Naive thymus-derived CD4-positive, alpha-beta T cell (primary cell): ENCODE results near the gene SMIM38. TPM values are rescaled to one million over a fixed set of nuclear protein-coding genes. Genes with fewer than 3 reads are reported as not detected.
A peak's percentile ranks its signal among the peaks of the same experiment; 100 is the strongest.
"Not testable (repeated sequence)": the region's sequence is repeated elsewhere in the genome, so short reads cannot be mapped to it uniquely, and the experiment has no call there.

Experiments
- ATAC-seq: fragments of 150-1000 bp; cut with Tn5 transposase; 2 replicates; pipeline ENCODE4 v1.10.0; 2021; ENCODE audit warnings: mild to moderate bottlenecking, moderate library complexity
- CTCF ChIA-PET: fragments of 350-600 bp; sonication (Branson Sonifier 250); formaldehyde crosslinking; loops from one replicate; lab custom pipeline; 2021; ENCODE audit warnings: antibody characterized with exemption; lab: Charles Lee
- POLR2A ChIA-PET: fragments of 350-600 bp; sonication (Branson Sonifier 250); formaldehyde crosslinking; loops from one replicate; lab custom pipeline; 2021; ENCODE audit warnings: antibody characterized with exemption, inconsistent platforms; lab: Charles Lee
- DNase-seq, 9 donors: peaks; one replicate each; pipeline versions ENCODE4 v3.0.0 to v3.0.0-alpha.2; 2020 to 2022; ENCODE audit warnings: mixed read lengths in 1 of 9
- H3K27ac ChIP-seq: one replicate; pipeline ENCODE4 v1.7.0; 2013; ENCODE audit warnings: mild to moderate bottlenecking, low read depth, low read length, moderate library complexity
- H3K27me3 ChIP-seq, 2 donors: one replicate each; pipeline ENCODE4 v1.7.0; 2013; ENCODE audit warnings: low read length in 2 of 2, mild to moderate bottlenecking in 2 of 2, moderate library complexity in 2 of 2; ENCODE audit not compliant: control insufficient read depth in 2 of 2, insufficient read depth in 2 of 2
- H3K36me3 ChIP-seq, 3 experiments: 1 replicate in 2 of 3; 2 replicates in 1 of 3; pipeline ENCODE4 v1.7.0; 2013; ENCODE audit warnings: low read length in 3 of 3, mild to moderate bottlenecking in 3 of 3, moderate library complexity in 1 of 3; ENCODE audit not compliant: insufficient read depth in 3 of 3, control insufficient read depth in 2 of 3
- H3K4me1 ChIP-seq, 2 donors: one replicate each; pipeline ENCODE4 v1.7.0; 2013; ENCODE audit warnings: low read length in 2 of 2, mild to moderate bottlenecking in 2 of 2, moderate library complexity in 1 of 2; ENCODE audit not compliant: control insufficient read depth in 2 of 2, insufficient read depth in 2 of 2
- H3K4me3 ChIP-seq: 2 replicates; pipeline ENCODE4 v1.7.0; 2013; ENCODE audit warnings: mild to moderate bottlenecking, low read length
- H3K9me3 ChIP-seq, 3 experiments: 1 replicate in 2 of 3; 2 replicates in 1 of 3; pipeline ENCODE4 v1.7.0; 2013; ENCODE audit warnings: low read length in 3 of 3; ENCODE audit not compliant: control insufficient read depth in 2 of 3
- H3K27ac Mint-ChIP-seq, 9 donors: one replicate each; pipeline ENCODE4 v1.8.0; 2020 to 2022; ENCODE audit warnings: mixed read lengths in 9 of 9, mild to moderate bottlenecking in 8 of 9, moderate library complexity in 5 of 9, inconsistent platforms in 2 of 9
- H3K27me3 Mint-ChIP-seq, 5 donors: one replicate each; pipeline ENCODE4 v1.8.0; 2021 to 2022; ENCODE audit warnings: mixed read lengths in 5 of 5, mild to moderate bottlenecking in 1 of 5
- H3K36me3 Mint-ChIP-seq, 5 donors: one replicate each; pipeline ENCODE4 v1.8.0; 2020 to 2022; ENCODE audit warnings: mixed read lengths in 5 of 5, mild to moderate bottlenecking in 3 of 5, inconsistent platforms in 1 of 5
- H3K4me1 Mint-ChIP-seq, 7 donors: one replicate each; pipeline ENCODE4 v1.8.0; 2020 to 2022; ENCODE audit warnings: mixed read lengths in 7 of 7, mild to moderate bottlenecking in 3 of 7, inconsistent platforms in 1 of 7
- H3K4me3 Mint-ChIP-seq, 10 donors: one replicate each; pipeline ENCODE4 v1.8.0; 2020 to 2022; ENCODE audit warnings: mild to moderate bottlenecking in 10 of 10, mixed read lengths in 10 of 10, moderate library complexity in 6 of 10, inconsistent platforms in 2 of 10
- H3K9me3 Mint-ChIP-seq, 11 donors: one replicate each; pipeline ENCODE4 v1.8.0; 2020 to 2022; ENCODE audit warnings: mixed read lengths in 11 of 11, mild to moderate bottlenecking in 4 of 11, inconsistent platforms in 1 of 11, moderate library complexity in 1 of 11
- intact Hi-C, 2 donors: fragments of 100-400 bp; cut with micrococcal nuclease; formaldehyde crosslinking; loops; one replicate each; pipeline ENCODE4 v1.15.1; 2023
- polyA plus RNA-seq, 2 donors: library from polyadenylated mRNA; unstranded; fragments of 300-500 nt; fragmentation: Illumina TruSeq; gene quantifications; one replicate each; pipeline ENCODE4 v1.2.3, GENCODE V29; 2021
- total RNA-seq, 6 experiments: library from RNA in 5 of 6; stranded (reverse) in 5 of 6; gene quantifications; 1 replicate in 5 of 6; 2 replicates in 1 of 6; pipeline ENCODE4 v1.2.3 and lab custom pipeline; 2021 to 2026

SMIM38 gene
- total and polyA plus RNA-seq, 7 experiments from 2014 or later: 0.13 to 0.73 (median 0.70) TPM; not detected in 2

DNA sequence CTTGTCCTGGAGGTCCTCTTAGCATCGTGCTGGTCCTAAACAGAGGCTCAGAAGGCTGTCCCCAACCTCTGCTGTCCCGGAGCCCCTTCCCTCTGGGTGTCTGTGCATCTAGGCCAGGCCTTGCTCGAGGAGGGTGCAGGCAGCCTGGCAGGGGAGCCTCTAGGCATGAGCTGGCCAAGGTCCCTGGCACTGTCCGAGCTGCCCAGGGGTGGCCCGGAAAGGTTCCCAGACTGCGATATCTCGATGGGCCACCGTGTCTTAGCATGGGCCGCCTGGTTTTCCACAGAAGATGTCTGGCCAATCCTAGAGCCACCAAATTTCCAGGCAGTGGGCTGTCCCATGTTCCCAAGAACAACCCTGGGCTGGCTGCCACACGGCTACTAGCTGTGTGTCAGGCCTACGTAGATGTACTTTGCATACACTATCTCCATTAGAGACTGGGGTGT, 24.6 kb upstream of the SMIM38 start:
- Mint-ChIP-seq H3K4me3 (peak overlapping the region in 3 of 10 donors; percentile 40 to 61 (median 46)), H3K9me3 (peaks cover 1 to 19% (median 7%) of the 10 kb centered on the region in 11 donors), H3K36me3 (peaks cover 0 to 7% (median 3%) of the 10 kb centered on the region in 5 donors), H3K4me1 (peaks cover 2 to 47% (median 21%) of the 10 kb centered on the region in 7 donors), H3K27ac (peak overlapping the region in 3 of 9 donors; percentile 12 to 76 (median 39)), H3K27me3 (no peaks in the 10 kb centered on the region)
- no peaks in the 10 kb centered on the region for H3K27me3 ChIP-seq
- H3K9me3 ChIP-seq: peaks cover 0 to 5% (median 0%) of the 10 kb centered on the region in 3 experiments
- ATAC-seq (no peak), DNase-seq (no peak)
- intact Hi-C loops: no loop called here
- peak overlapping the region; percentile 17 for H3K27ac ChIP-seq
- ChIA-PET POLR2A (no interaction called here), CTCF (no interaction called here)
- no peak overlapping the region for H3K4me3 ChIP-seq
- H3K36me3 ChIP-seq: no peaks in the 10 kb centered on the region
- H3K4me1 ChIP-seq: peaks cover 0 to 17% of the 10 kb centered on the region in 2 donors

DNA sequence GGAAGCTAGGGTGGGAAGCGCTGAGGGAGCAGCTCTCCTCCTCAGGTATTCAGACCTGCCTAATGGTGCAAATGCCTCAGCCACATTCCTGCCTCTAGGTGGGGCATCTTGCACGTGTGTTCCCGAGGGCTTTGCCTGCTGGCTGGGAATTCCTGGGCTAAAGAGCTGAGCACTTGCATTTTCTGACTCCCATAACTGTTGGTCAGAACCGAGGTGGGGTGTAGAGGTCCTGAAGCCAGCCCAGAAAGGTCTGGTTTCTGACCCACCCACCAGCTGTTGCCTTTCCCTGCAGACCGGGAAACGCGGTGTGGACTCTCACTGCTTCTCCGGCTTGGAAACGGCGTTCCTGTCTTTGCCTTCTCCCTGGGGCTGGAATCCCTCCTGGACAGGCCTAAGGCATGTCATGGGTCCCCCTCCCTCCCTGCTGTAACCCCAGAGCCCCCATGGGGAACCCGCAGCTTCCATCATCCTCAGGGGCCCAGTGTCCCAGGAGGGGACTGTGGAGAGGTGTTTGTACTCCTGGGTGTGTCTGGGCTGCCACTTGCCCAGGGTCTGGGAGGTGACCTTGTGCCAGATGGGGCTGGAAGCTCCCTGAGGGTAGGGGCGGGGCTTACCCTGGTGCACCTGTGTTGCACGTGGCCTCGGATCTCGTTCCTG, 24.0 kb upstream of the SMIM38 start:
- DNase-seq (no peak), ATAC-seq (no peak)
- Mint-ChIP-seq H3K9me3 (peaks cover 1 to 19% (median 7%) of the 10 kb centered on the region in 11 donors), H3K36me3 (peaks cover 0 to 8% (median 3%) of the 10 kb centered on the region in 5 donors), H3K27me3 (no peaks in the 10 kb centered on the region), H3K27ac (no peak overlapping the region), H3K4me1 (peaks cover 2 to 48% (median 21%) of the 10 kb centered on the region in 7 donors), H3K4me3 (no peak overlapping the region)
- H3K9me3 ChIP-seq: peaks cover 0 to 5% (median 0%) of the 10 kb centered on the region in 3 experiments
- intact Hi-C loops: no loop called here
- H3K27ac ChIP-seq: no peak overlapping the region
- no peak overlapping the region for H3K4me3 ChIP-seq
- ChIA-PET CTCF (no interaction called here), POLR2A (interaction anchor here (0.6 kb wide), 1 partner anchor 8 kb away, joined by 3 read pairs; no protein-coding TSS in a partner anchor)
- H3K27me3 ChIP-seq: no peaks in the 10 kb centered on the region
- peaks cover 0 to 17% of the 10 kb centered on the region in 2 donors for H3K4me1 ChIP-seq
- H3K36me3 ChIP-seq: no peaks in the 10 kb centered on the region

DNA sequence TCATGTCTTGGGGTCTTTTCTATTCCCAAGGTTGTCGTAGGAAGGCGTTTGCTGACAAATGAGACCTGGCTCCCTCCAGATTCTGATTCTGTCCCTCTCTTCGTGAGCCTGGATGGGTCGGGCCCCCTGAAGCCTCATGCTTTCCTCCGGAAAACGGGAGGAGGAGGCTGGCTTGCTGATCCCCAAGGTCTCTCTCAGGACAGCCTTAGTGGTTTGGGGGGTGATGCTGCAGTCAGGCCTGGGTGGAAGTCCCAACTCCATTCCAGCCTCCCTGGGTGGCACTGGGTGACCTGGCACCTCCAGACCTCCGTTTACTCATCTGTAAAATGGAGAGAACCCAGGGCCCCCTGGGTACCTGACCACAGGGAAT, 23.4 kb upstream of the SMIM38 start:
- no peaks in the 10 kb centered on the region for H3K27me3 Mint-ChIP-seq
- ChIA-PET CTCF (no interaction called here), POLR2A (interaction anchor here (0.6 kb wide), 1 partner anchor 8 kb away, joined by 3 read pairs; no protein-coding TSS in a partner anchor)
- Histone ChIP-seq H3K27ac (no peak overlapping the region), H3K4me1 (peaks cover 0 to 20% of the 10 kb centered on the region in 2 donors), H3K27me3 (no peaks in the 10 kb centered on the region), H3K9me3 (peaks cover 0 to 5% (median 0%) of the 10 kb centered on the region in 3 experiments), H3K4me3 (no peak overlapping the region), H3K36me3 (no peaks in the 10 kb centered on the region)
- ATAC-seq: no peak
- H3K27ac Mint-ChIP-seq: no peak overlapping the region
- no peak overlapping the region for H3K4me3 Mint-ChIP-seq
- peaks cover 1 to 19% (median 7%) of the 10 kb centered on the region in 11 donors for H3K9me3 Mint-ChIP-seq
- intact Hi-C loops: no loop called here
- peaks cover 0 to 8% (median 3%) of the 10 kb centered on the region in 5 donors for H3K36me3 Mint-ChIP-seq
- H3K4me1 Mint-ChIP-seq: peaks cover 2 to 52% (median 22%) of the 10 kb centered on the region in 7 donors
- DNase-seq: no peak

DNA sequence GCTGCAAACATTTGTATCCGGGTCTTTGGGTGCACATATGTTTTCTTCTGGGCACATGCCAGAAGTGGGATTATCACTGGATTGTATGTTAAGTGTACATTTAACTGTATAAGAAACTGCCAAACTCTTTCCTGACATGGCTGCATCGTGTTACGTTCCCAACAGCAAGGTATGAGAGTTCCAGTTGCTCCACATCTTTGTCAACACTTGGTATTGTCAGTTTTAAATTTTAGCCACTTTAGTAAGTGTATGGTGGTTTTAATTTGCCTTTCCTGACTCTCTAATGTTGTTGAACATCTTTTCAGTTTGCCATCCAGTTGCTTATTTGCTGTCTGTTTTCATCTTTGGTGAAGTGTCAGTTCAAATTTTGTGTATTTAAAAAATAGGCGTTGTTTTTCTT, 22.5 kb upstream of the SMIM38 start:
- no peak overlapping the region for H3K4me3 ChIP-seq
- no peaks in the 10 kb centered on the region for H3K27me3 Mint-ChIP-seq
- H3K36me3 ChIP-seq: no peaks in the 10 kb centered on the region
- no peak for DNase-seq
- H3K4me1 ChIP-seq: peaks cover 0 to 25% of the 10 kb centered on the region in 2 donors
- no peak overlapping the region for H3K27ac ChIP-seq
- peaks cover 0 to 8% (median 3%) of the 10 kb centered on the region in 5 donors for H3K36me3 Mint-ChIP-seq
- CTCF ChIA-PET: no interaction called here
- intact Hi-C loops: no loop called here
- no peaks in the 10 kb centered on the region for H3K27me3 ChIP-seq
- peaks cover 0 to 5% (median 0%) of the 10 kb centered on the region in 3 experiments for H3K9me3 ChIP-seq
- peak overlapping the region in 3 of 9 donors; percentile 12 to 54 (median 48) for H3K27ac Mint-ChIP-seq
- H3K4me1 Mint-ChIP-seq: peaks cover 5 to 52% (median 26%) of the 10 kb centered on the region in 7 donors
- no peak overlapping the region for H3K4me3 Mint-ChIP-seq
- H3K9me3 Mint-ChIP-seq: peaks cover 1 to 19% (median 7%) of the 10 kb centered on the region in 11 donors
- no peak for ATAC-seq
- POLR2A ChIA-PET: no interaction called here

DNA sequence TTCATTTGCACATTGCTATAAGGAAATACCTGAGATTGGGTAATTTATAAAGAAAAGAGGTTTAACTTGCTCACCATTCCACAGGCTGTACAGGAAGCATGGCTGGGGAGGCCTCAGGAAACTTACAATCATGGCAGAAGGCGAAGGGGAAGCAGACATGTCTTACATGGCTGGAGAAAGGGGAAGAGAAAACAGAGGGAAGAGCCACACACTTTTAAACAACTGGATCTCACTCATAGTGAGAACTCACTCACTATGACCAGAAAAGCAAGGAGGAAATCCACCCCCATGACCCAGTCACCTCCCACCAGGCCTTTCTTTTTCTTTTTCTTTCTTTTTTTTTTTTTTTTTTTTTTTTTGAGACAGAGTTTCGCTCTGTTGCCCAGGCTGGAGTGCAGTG, 21.6 kb upstream of the SMIM38 start:
- intact Hi-C loops, ATAC-seq: not testable (repeated sequence)
- peak overlapping the region in 1 of 9 donors; percentile 22 for H3K27ac Mint-ChIP-seq

DNA sequence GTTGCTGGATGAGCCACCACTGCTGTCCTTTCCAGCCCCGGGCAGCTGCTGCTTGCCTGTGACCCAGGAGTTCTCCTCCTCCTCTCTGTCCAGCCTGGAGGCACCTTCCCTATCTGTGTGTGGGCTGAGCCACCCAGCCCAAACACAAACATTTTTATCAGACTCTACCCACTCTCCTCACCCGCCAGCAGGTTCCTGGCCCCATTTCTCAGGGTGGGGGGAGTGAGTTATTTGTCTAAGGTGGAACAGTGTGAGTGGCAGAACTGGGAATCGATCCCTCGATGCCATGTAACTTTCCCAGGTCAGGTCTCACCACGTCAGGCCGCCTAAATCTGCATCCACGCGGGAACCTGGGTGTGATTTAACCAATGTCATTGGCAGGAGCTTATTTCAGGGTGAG, 20.8 kb upstream of the SMIM38 start:
- Histone ChIP-seq H3K27me3 (no peaks in the 10 kb centered on the region), H3K4me1 (peaks cover 0 to 25% of the 10 kb centered on the region in 2 donors), H3K27ac (no peak overlapping the region), H3K36me3 (no peaks in the 10 kb centered on the region), H3K9me3 (no peaks in the 10 kb centered on the region), H3K4me3 (no peak overlapping the region)
- Mint-ChIP-seq H3K27me3 (no peaks in the 10 kb centered on the region), H3K36me3 (peaks cover 0 to 11% (median 3%) of the 10 kb centered on the region in 5 donors), H3K4me3 (no peak overlapping the region), H3K9me3 (peaks cover 0 to 14% (median 2%) of the 10 kb centered on the region in 11 donors), H3K4me1 (peaks cover 5 to 45% (median 19%) of the 10 kb centered on the region in 7 donors), H3K27ac (no peak overlapping the region)
- intact Hi-C loops: no loop called here
- no peak for DNase-seq
- ATAC-seq: no peak
- ChIA-PET CTCF (no interaction called here), POLR2A (no interaction called here)

More for the DNA sequence above, 21.6 kb upstream of the SMIM38 start:
- H3K27me3 Mint-ChIP-seq, H3K27me3 ChIP-seq, H3K36me3 ChIP-seq, POLR2A ChIA-PET, H3K27ac ChIP-seq, H3K4me3 ChIP-seq, H3K4me3 Mint-ChIP-seq, CTCF ChIA-PET, H3K9me3 ChIP-seq, DNase-seq: not testable (repeated sequence)
- peaks cover 5 to 50% (median 23%) of the 10 kb centered on the region in 7 donors for H3K4me1 Mint-ChIP-seq
- peaks cover 0 to 15% (median 2%) of the 10 kb centered on the region in 11 donors for H3K9me3 Mint-ChIP-seq
- H3K4me1 ChIP-seq: peaks cover 0 to 25% of the 10 kb centered on the region in 2 donors
- peaks cover 0 to 11% (median 3%) of the 10 kb centered on the region in 5 donors for H3K36me3 Mint-ChIP-seq
